ENCODE data around the gene PRSS38. TPM values are rescaled to one million over a fixed set of nuclear protein-coding genes. Genes with fewer than 3 reads are reported as not detected.
"Not testable (repeated sequence)": the region's sequence is repeated elsewhere in the genome, so short reads cannot be mapped to it uniquely, and the experiment has no call there.

PRSS38 gene
- total RNA-seq, 2 donors from 2014 or later, result not detected

DNA sequence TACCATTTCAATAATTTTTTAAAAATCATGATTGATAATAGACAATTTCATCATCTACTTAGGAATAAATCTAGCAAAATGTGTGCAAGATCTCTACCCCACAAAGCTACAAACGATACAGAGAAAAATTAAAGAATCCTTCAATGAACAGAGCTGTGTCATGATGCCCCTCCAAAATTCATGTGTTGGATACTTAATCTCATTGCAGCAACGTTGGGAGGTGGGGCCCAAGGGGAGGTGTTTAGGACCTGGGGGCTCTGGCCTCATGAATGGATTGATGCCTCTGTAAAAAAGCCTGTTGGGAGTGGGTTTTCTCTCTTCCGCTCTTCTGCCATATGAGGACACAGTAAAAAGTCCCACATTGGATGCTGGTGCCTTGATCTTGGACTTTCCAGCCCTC is 54.9 kb downstream of the PRSS38 start:
- no peak for DNase-seq (ENCODE audit: low spot score)
- intact Hi-C loops (cut with DNase I), result loop anchor here in 1 of 2 donors (1.0 kb wide), 1 partner anchor 74 kb away; no protein-coding TSS in a partner anchor

DNA sequence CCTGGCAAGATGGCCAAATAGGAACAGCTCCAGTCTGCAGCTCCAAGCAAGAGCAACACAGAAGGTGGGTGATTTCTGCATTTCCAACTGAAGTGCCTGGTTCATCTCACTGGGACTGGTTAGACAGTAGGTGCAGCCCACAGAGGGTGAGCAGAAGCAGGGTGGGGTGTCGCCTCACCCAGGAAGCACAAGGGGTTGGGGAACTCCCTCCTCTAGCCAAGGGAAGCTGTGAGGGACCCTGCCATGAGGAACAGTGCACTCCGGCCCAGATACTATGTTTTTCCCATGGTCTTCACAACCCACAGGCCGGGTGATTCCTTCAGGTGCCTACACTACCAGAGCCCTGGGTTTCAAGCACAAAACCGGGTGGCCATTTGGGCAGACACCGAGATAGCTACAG is 56.4 kb downstream of the PRSS38 start:
- DNase-seq (ENCODE audit: low spot score); intact Hi-C loops (cut with DNase I): not testable (repeated sequence)

DNA sequence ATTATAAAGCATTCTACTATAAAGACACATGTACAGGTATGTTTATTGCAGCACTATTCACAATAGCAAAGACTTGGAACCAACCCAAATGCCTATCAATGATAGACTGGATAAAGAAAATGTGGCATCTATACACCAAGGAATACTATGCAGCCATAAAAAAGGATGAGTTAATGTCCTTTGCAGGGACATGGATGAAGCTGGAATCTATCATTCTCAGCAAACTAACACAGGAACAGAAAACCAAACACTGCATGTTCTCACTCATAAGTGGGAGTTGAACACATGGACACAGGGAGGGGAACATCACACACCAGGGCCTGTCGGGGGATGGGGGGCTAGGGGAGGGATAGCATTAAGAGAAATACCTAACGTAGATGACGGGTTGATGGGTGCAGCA is 62.3 kb downstream of the PRSS38 start:
- DNase-seq (ENCODE audit: low spot score); intact Hi-C loops (cut with DNase I): not testable (repeated sequence)

DNA sequence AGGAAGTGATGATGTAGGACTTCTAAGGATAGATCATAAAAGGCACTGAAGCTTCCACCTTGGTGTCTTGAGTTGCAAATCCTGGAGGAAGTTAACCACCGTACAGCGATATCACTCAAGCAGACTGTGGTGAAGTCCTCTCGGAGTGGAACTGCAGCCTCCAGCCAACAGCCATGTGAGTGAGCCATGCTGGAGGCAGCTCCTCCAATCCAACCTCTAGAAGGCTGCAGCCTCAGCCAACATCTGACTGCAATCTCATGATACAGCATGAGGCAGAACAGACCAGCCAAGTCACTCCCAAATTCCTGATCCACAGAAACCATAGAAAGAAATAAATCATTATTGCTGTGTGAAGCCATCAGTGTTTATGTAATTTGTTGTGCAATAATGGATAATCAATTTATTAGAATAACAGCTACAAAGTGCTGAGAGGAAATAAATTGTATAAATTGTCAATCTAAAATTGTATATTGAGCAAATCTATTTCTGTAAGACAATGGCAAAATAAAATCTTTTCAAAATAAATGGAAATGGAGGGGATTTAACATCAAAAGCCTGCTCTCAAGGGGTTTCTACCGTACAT is 65.0 kb downstream of the PRSS38 start:
- intact Hi-C loops (cut with DNase I), result loop anchor here in 1 of 2 donors (5.0 kb wide), 1 partner anchor 278 kb away; no protein-coding TSS in a partner anchor
- no peak for DNase-seq (ENCODE audit: low spot score)

DNA sequence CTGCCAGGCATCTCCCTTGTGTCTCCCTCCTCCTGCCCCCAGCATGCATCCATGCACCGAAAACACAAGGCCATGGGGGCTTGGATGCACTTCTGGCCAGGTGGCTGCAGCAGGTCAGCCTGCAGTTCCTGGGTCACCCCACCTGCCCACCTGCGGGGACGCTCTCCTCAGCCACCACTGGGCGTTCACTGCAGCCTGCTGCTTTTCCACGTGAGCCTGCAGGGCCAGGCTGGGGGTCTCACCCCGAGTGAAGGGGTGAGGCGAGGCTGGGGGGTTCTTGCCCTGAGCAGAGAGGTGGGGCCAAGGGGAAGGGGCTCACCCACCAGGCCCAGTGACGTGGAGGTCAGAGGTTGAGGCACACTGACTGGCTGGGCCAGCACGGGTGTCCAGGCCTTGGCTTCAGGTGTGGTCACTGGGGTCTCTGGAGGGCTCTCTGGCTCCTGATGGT is 67.6 kb downstream of the PRSS38 start:
- intact Hi-C loops (cut with DNase I), result loop anchor here in 1 of 2 donors (5.0 kb wide), 1 partner anchor 281 kb away; no protein-coding TSS in a partner anchor
- peak; percentile 78 for DNase-seq (ENCODE audit: low spot score)

DNA sequence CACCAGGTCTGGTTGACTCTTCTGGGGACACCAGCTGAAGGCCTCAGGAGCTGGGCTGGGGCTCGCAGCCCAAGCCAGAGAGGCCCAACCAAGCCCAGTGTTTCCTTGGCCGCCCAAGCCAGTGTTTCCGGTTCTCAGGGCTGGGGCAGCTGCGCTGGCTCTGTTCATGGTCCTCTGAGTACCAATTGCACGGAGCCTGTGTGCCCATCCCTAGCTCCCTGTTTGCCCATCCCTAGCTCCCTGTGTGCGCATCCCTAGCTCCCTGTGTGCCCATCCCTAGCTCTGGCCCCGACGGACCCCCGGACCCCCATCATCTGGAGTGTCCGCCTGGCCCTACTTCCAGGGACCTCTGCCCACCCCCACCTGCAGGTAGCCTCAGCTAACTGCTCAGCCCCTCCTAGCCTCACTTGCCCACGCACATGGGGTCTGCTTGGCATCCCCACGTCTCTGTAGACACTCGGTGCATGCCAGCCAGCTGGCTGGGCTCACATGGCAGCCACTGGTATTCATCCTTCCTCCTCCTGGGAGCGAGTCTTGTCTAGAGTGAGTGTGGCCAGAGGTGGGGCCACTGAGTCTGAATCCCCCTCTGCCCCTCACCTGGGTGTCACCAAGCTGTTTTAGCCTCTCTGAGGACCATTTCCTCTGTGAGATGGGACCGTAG is 68.3 kb downstream of the PRSS38 start:
- intact Hi-C loops (cut with DNase I), result loop anchor here in 1 of 2 donors (5.0 kb wide), 1 partner anchor 281 kb away; no protein-coding TSS in a partner anchor
- DNase-seq (ENCODE audit: low spot score), result peak; percentile 72

DNA sequence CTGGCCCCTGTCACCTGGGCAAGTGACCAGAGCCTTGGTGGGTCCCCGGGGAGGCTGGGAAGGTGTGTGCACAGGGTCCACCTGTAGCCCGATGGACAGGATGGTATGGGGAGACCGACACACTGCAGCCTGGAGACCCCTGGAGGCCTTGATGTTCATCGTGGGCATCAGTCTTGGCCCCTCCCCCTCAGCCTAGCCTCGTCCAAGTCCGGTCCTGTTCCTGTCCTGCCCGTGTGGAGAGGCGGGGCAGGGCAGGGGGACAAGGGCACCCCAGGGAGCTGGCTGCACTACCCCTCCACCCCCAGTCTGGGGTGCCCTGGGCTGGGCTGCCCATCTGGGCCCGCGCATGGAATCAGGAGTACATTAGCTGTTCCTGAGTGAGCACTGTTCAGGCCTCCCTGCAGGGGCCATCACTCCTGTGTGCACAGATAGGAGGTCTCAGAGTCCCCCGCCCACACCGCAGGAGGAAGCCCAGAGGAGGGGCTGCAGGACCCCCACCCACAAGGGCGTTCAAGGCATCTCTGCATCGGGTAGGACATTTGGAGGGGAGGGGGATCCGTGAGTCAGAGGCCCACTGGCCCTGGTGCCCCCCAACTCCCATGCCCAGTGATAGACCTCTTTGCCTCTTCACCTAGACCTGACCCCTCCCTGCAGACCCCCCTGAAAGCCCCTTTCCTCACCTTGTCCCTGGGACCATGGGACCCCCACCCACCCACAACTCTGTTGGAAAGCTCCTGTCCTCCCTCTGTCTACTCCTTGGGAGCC is 69.1 kb downstream of the PRSS38 start:
- peak; percentile 30 for DNase-seq (ENCODE audit: low spot score)
- intact Hi-C loops (cut with DNase I), result loop anchor here in 1 of 2 donors (5.0 kb wide), 1 partner anchor 282 kb away; no protein-coding TSS in a partner anchor

DNA sequence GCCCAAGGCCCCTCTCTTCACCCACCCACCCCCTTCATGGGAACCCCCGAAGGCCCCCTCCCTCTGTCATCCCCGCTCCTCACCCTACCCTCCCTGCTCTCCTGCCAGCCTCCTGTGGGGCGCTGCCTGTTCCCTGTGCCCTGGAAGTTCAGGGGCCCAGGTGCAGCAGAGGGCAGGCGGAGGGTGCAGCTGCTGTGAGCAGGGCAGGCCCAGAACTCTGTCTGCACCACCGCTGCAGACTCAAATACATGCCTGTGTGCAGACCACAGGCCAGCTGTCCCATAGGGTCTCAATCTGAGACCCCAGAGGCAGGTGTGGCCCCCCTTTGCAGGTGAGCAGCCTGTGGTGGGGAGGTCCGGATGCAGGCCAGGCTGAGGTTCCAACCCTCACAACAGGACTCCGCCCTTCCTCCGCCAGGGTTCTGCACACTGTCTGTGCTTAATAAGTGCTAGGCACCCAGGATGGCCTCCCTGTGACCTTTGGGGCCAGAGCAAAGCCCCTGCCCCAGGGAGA is 69.7 kb downstream of the PRSS38 start:
- DNase-seq (ENCODE audit: low spot score), result no peak
- intact Hi-C loops (cut with DNase I), result no loop called here

DNA sequence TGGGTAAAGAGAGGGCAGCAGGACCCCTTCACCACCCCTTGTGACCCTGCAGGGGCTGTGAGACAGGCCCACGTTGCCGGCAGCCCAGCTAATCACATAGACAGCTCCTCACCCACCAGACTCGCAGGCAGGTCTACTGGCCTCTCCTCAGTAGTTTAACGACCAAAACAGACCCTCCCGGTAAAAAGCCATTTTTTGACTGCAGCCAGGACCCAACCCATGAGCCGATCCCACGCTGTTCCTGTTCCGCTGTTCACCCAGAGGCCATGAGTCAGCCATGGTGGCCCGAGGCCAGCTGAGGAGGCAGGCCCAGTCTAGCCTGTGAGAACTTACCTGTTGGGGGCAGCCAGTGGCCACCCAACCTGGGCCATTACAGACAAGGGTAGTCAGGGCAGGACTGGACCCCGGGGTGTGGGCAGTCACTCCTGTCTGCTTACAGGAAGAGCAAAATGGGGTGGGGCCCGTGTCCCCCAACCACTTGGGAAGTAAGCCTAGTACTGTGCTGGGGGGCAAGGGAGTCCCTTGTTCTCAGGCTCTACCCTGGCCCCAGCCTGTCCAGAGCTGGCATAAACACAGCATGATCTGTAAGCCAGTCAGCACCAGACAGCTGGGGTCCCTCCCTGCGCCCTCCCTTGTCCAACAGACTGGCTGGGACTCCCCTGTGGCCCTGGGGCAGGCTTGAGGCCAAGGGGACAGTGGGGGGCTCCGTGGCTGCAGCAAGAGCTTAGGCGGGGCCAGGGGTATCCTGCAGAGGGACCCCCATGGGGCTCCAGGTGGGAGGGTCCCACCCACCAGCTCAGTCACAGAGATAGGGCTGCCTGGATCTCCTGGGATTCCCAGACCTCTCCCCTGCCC is 70.4 kb downstream of the PRSS38 start:
- peak; percentile 90 for DNase-seq (ENCODE audit: low spot score)
- intact Hi-C loops (cut with DNase I), result no loop called here

DNA sequence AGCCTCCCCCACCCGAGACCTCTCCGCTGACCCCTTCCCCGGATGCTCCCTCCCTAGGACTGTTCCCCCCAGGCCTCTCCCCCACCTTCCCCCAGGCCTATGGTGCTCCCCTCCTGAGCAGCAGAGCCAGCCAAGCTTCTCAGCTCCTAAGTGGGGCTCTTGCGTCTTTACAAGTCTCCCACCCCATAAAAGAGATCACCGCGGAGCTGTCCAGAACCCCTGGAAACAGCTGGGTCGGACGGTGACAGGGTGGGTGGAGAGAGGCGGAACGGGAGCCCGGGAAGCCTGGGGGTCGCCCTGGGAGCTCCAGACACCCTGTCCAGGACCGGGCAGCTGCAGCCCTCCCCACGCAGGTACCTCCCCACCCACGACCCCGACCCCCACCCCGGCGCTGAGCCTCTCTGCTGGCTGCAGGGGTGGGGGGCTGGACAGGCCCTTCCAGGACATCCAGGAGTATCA is 71.1 kb downstream of the PRSS38 start:
- intact Hi-C loops (cut with DNase I), result no loop called here
- DNase-seq (ENCODE audit: low spot score), result no peak

DNA sequence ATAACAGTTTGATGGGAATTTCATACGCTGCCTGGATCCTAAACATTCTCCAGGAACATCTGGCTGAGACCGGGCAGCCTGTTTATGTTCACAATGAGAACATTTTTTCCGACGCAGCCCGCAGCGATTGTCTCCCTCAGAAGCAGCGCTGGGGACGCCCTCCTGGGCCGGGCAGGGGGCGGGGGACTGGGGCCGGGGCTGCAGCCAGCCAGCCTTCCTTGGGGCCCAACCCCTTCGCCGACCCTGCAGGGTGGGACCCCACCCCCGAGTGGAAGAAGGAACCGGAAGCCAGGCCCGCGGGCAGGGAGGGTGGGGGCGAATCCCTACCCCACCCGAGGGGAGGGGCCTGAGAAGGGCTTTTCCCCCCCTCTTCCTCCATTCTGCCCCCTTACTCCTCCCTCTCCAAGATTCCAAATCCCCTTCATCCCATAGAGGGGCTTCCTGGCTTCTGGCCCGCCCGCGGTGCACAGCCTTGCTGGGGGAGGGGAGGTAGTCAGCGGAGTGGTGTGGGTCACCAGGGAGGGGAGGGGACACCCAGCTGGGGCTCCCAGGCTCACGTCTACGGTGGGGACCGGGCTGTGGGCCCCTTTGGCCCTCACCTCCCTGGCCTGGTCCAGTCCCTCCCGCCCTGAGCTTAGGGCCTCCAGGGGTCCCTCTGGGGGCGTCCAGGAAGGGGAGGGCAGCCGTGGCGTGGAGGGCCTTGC is 71.7 kb downstream of the PRSS38 start:
- intact Hi-C loops (cut with DNase I), result no loop called here
- DNase-seq (ENCODE audit: low spot score), result peak; percentile 89

DNA sequence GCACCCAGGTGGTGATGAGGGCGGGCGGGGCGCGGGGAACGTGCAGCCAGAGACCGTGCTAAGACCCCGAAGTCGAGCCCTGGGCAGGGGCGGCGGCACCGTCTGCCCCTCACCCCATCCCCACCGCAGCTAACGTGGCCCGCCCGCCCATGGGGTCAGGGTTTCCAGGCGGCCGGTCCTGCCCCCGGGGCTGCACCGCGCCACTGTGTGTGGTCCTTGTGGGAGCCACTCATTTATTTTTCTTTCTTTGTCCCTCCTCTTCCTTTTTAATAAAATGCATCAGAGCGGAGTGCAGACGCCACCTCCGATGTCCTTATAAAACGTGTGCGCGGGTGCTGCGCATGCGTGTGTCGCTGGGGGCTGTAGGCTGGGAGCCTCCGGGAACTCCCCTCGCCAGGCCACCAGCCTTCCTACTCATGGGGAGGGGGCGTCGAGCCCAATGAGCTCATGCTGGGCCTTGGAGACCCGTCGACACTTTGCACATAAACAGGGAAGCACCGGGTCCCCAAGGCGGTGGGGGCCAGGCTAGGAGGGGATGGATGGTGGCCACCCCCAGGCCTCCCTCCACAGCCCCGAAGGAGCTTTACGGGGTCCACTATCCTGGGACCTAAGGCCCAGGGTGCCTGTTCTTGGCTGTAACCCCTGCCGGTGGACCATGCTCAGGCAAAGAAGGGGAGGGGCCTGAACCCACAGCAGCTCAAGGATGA is 72.4 kb downstream of the PRSS38 start:
- peak; percentile 87 for DNase-seq (ENCODE audit: low spot score)
- intact Hi-C loops (cut with DNase I), result no loop called here

DNA sequence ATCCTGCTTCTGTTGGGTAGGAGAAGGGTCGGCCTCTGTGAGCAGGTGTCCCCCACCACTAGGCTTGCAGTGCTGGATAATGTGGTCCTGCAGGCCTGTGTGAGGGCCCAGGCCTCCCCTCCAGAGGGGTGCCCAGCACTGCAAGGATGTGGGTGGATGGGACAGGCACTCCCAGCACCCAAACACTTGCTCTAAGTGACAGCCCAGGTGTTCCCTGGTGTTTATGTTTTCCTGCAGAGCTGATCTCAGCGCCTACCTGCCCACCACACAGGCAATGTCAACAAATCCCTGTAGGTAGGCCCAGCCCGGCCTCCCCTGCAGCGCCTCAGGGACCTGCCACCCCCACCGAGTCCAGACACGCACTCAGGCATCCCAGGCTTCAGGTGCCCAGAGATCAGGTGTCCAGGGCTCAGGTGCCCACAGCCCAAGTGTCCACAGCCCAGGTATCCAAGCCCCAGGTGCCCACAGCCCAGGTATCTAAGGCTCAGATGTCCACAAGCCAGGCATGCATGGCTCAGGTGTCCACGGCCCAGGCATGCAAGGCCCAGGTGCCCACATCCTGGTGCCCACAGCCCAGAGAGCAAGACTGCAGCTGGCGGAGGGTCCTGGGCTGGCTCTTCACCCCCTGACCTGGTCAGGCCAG is 73.0 kb downstream of the PRSS38 start:
- intact Hi-C loops (cut with DNase I), result no loop called here
- DNase-seq (ENCODE audit: low spot score), result no peak

DNA sequence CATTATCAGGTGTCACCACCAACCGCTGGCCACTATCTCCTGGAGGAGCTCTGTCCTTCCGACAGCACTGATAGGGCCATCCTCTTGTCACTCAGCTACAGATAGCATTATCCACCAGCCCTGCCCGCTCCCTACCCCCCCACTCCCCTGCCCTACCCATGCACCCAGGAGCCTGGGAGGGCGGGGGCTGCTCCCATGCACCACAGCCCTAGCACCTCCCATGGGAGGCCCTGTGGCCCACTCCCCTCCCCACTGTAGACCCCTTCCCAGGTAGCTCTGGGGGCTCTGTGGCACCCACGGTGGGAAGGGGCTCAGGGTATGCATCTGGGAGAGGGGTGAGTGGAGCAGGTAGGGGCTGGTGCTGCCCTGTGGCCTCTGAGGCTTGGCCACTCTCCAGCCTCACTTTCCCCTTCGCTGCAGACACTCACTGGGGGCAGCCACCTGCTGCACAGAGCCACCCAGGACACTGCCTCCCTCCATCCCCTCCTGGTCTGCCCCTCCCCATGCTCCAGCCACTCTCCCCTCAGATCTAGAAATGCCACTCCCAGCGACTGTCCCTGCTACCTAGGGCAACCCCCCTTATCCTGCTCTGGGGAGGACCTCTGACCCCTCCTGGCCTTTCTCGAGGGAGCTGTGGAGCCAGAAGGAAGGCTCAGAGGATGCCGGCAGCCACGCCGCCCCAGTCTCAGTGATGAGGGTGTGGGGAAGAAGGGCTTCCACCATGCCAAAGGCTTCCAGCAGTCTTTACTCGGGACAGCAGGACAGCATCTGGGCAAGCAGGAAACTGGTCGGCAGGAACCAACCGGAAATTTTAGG is 73.8 kb downstream of the PRSS38 start:
- intact Hi-C loops (cut with DNase I), result no loop called here

DNA sequence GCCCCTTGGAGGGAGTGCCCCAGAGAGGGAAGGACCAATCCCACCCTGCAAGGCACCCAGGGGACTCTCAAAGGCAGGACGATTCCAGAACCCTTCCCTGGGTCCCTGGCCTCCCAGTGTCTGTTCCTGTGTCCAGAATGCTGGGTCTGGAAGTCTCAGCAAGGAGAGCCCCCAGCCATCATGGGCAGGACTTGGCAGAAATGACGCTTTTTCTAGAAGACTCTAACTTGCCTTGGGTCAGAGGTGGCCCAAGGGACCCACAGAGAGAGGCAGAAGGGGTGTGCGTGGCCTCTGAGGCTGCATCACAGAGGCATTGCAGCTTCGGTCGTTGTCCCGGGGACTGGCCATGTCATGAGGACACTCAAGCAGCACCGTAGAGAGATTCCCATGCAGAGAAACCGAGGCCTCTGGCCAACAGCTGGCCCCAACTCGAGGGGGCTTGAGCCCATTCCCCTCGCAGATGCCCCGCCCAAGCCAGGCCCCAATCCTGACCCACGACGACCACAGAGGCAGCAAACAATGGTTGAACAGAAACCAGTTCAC is 74.5 kb downstream of the PRSS38 start:
- intact Hi-C loops (cut with DNase I), result no loop called here
- DNase-seq (ENCODE audit: low spot score), result peak; percentile 72

More for the DNA sequence above, 73.8 kb downstream of the PRSS38 start:
- peak; percentile 53 for DNase-seq (ENCODE audit: low spot score)
